ENCODE data around the gene GLMP. TPM values are rescaled to one million over a fixed set of nuclear protein-coding genes. Genes with fewer than 3 reads are reported as not detected.
A peak's percentile ranks its signal among the peaks of the same experiment; 100 is the strongest.

The GLMP gene
- total RNA-seq, 5 donors from 2014 or later (not counting 1 experiment from before 2014, with no cell fraction given) = 18.7 to 25.4 (median 24.1) TPM

DNA sequence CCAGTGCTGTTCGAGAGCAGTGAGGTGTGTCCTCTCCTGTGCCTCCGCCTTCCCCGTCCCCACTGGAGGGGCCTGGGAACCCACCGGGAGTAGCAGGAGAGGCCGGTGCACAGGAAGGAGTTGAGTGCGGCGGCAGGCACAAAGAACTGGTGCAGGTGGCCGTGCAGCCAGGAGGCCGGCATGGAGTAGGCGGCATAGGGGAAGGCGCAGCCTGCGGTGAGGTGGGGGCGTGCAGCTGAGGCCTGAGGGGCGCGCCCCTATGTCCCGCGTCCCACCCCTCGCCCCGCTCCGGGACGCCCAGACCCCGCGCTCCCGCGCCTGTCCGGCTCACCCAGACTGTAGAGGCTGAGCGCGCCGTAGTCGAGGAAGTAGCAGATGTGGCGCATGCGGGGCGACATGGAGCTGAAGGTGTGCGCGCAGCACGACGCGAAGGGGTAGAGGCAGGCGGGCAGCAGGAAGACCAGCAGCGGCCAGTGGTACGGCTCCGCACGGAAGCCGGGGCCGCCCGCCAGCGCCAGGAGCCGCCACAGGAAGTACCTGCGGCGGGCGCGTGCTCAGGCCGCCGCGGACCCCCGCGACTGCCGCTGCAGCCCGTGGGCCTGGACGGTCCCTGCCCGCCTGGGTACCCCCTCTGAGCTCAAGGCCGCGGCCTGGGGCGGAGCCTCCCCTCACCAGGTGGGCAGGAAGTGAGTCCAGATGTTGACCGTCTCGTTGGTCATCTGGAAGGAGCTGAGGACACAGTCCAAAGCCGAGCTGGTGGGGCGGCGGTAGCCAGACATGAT lies 49.8 kb downstream of the GLMP start:
- no peaks in the 10 kb centered on the region for H3K27me3 Mint-ChIP-seq
- peak in 31 of 35 experiments; percentile 12 to 59 (median 27) for DNase-seq
- H3K4me1 Mint-ChIP-seq = peaks cover 13 to 25% (median 16%) of the 10 kb centered on the region in 3 donors
- Histone ChIP-seq H3K4me3 (ENCODE audit: control insufficient read depth in 1 of 2, extremely low read depth in 1 of 2, low read length in 1 of 2) (peak overlapping the region; percentile 46 to 66), H3K36me3 (ENCODE audit: control insufficient read depth in 2 of 2, extremely low read depth in 1 of 2, insufficient read depth in 1 of 2, low read length in 1 of 2) (peaks cover 0 to 9% of the 10 kb centered on the region in 2 donors), H3K27ac (ENCODE audit: low read length) (peak overlapping the region; percentile 18), H3K9me3 (no peaks in the 10 kb centered on the region), H3K4me1 (ENCODE audit: control insufficient read depth in 1 of 2, extremely low read depth in 1 of 2, insufficient read depth in 2 of 2, low read length in 2 of 2) (peaks cover 4 to 21% of the 10 kb centered on the region in 2 experiments), H3K27me3 (replicated peaks in 1 of 2; ENCODE audit: control insufficient read depth in 2 of 2, extremely low read depth in 1 of 2, insufficient read depth in 2 of 2, low read length in 1 of 2) (peaks cover 0 to 6% of the 10 kb centered on the region in 2 experiments)
- H3K36me3 Mint-ChIP-seq = peaks cover 8% of the 10 kb centered on the region
- WGBS (ENCODE audit: insufficient coverage) = 2% methylated on average over 64 of the region's 69 CpGs
- no peaks in the 10 kb centered on the region for H3K9me3 Mint-ChIP-seq
- ChIA-PET CTCF (interaction anchor here (0.6 to 0.8 kb wide), 4 partner anchors 21 to 912 kb away, joined by 3 to 8 read pairs (median 4); no protein-coding TSS in a partner anchor), POLR2A (no interaction called here)
- H3K4me3 Mint-ChIP-seq = peak overlapping the region; percentile 78 to 83 (median 82)
- ATAC-seq (replicated peaks in 1 of 4) = peak; percentile 60 to 73 (median 66)
- peak overlapping the region in 1 of 2 donors; percentile 76 for H3K27ac Mint-ChIP-seq

DNA sequence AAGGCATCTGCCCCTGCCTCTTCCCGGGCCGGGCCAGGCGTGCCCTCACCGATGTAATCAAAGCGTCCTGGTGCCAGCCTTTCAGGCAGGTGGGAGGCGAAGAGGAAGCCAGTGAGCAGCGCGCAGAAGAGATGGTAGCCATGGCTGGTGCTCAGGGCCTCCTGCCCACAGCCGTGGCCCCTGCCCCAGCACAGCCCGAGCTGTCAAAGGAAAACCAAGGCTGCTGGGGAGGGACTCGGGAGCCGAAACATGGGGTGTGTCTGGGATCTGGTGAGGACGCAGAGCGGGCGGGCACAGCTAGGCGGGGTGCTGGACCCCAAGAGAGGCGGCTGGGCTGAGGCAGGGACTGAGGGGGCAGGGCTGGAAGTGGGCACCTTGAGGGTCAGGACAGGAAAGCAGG lies 50.8 kb downstream of the GLMP start:
- CTCF ChIA-PET = no interaction called here
- peak overlapping the region; percentile 78 to 83 (median 82) for H3K4me3 Mint-ChIP-seq
- POLR2A ChIA-PET = no interaction called here

DNA sequence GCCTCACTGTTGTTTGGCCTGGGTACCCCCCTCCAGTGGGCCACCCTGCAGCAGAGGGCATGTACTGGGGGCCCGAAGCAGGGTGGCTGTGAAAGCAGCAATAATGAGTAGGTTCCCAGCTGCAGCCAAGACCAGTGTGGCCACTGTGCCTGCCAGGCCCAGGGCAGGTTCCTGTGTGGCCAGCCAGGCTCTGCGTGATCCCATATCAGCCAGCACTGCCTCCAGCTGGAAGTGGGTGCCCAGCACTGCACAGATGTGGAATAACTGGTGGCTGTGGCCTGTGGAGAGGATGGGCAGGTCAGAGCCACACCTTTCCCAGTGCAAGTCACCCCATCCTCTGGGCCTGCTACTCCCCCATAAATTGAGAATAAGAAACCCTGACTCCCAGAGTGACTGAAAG lies 51.4 kb downstream of the GLMP start:
- Mint-ChIP-seq H3K4me1 (peaks cover 13 to 22% (median 16%) of the 10 kb centered on the region in 3 donors), H3K9me3 (no peaks in the 10 kb centered on the region), H3K27me3 (no peaks in the 10 kb centered on the region), H3K36me3 (peaks cover 13% of the 10 kb centered on the region), H3K4me3 (peak overlapping the region in 2 of 3 donors; percentile 82 to 83), H3K27ac (no peak overlapping the region)
- CTCF ChIA-PET = no interaction called here
- peaks cover 0 to 12% of the 10 kb centered on the region in 2 donors for H3K36me3 ChIP-seq (ENCODE audit: control insufficient read depth in 2 of 2, extremely low read depth in 1 of 2, insufficient read depth in 1 of 2, low read length in 1 of 2)
- DNase-seq = no peak
- POLR2A ChIA-PET = interaction anchor here in 1 of 2 donors (0.5 kb wide), 1 partner anchor 20 kb away, joined by 3 read pairs; no protein-coding TSS in a partner anchor
- H3K9me3 ChIP-seq = no peaks in the 10 kb centered on the region
- H3K27me3 ChIP-seq (replicated peaks in 1 of 2; ENCODE audit: control insufficient read depth in 2 of 2, extremely low read depth in 1 of 2, insufficient read depth in 2 of 2, low read length in 1 of 2) = peaks cover 0 to 9% of the 10 kb centered on the region in 2 experiments
- 100% methylated on average over 2 of the region's 2 CpGs for WGBS (ENCODE audit: insufficient coverage)
- ATAC-seq (replicated peaks in 1 of 4) = no peak
- H3K27ac ChIP-seq (ENCODE audit: low read length) = no peak overlapping the region
- H3K4me3 ChIP-seq (ENCODE audit: control insufficient read depth in 1 of 2, extremely low read depth in 1 of 2, low read length in 1 of 2) = no peak overlapping the region
- H3K4me1 ChIP-seq (ENCODE audit: control insufficient read depth in 1 of 2, extremely low read depth in 1 of 2, insufficient read depth in 2 of 2, low read length in 2 of 2) = peaks cover 4 to 21% of the 10 kb centered on the region in 2 experiments

More for the DNA sequence above, 50.8 kb downstream of the GLMP start:
- Mint-ChIP-seq H3K4me1 (peaks cover 13 to 22% (median 16%) of the 10 kb centered on the region in 3 donors), H3K27me3 (no peaks in the 10 kb centered on the region), H3K9me3 (no peaks in the 10 kb centered on the region), H3K36me3 (peaks cover 10% of the 10 kb centered on the region), H3K27ac (peak overlapping the region in 1 of 2 donors; percentile 48)
- Histone ChIP-seq H3K36me3 (ENCODE audit: control insufficient read depth in 2 of 2, extremely low read depth in 1 of 2, insufficient read depth in 1 of 2, low read length in 1 of 2) (peaks cover 0 to 6% of the 10 kb centered on the region in 2 donors), H3K9me3 (no peaks in the 10 kb centered on the region), H3K27me3 (replicated peaks in 1 of 2; ENCODE audit: control insufficient read depth in 2 of 2, extremely low read depth in 1 of 2, insufficient read depth in 2 of 2, low read length in 1 of 2) (peaks cover 0 to 9% of the 10 kb centered on the region in 2 experiments), H3K4me3 (ENCODE audit: control insufficient read depth in 1 of 2, extremely low read depth in 1 of 2, low read length in 1 of 2) (no peak overlapping the region), H3K27ac (ENCODE audit: low read length) (no peak overlapping the region), H3K4me1 (ENCODE audit: control insufficient read depth in 1 of 2, extremely low read depth in 1 of 2, insufficient read depth in 2 of 2, low read length in 2 of 2) (peaks cover 4 to 21% of the 10 kb centered on the region in 2 experiments)
- WGBS (ENCODE audit: insufficient coverage) = 98% methylated on average over 15 of the region's 17 CpGs
- DNase-seq (no peak), ATAC-seq (replicated peaks in 1 of 4) (no peak)

DNA sequence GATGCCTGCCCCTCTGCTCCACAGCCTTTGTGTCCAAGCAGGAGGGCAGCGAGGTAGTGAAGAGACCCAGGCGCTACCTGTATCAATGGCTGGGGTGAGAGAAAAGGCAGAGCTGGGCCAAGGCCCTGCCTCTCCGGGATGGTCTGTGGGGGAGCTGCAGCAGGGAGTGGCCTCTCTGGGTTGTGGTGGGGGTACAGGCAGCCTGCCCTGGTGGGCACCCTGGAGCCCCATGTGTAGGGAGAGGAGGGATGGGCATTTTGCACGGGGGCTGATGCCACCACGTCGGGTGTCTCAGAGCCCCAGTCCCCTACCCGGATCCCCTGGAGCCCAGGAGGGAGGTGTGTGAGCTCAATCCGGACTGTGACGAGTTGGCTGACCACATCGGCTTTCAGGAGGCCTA lies 52.7 kb downstream of the GLMP start:
- POLR2A ChIA-PET = no interaction called here
- ATAC-seq (replicated peaks in 1 of 4) = no peak
- H3K4me3 Mint-ChIP-seq = no peak overlapping the region
- H3K9me3 Mint-ChIP-seq = no peaks in the 10 kb centered on the region
- H3K4me1 Mint-ChIP-seq = peaks cover 13 to 22% (median 16%) of the 10 kb centered on the region in 3 donors
- no peak for DNase-seq
- no peaks in the 10 kb centered on the region for H3K9me3 ChIP-seq
- H3K27me3 Mint-ChIP-seq = no peaks in the 10 kb centered on the region
- WGBS (ENCODE audit: insufficient coverage) = 89% methylated on average over 7 of the region's 10 CpGs
- H3K36me3 ChIP-seq (ENCODE audit: control insufficient read depth in 2 of 2, extremely low read depth in 1 of 2, insufficient read depth in 1 of 2, low read length in 1 of 2) = peaks cover 0 to 26% of the 10 kb centered on the region in 2 donors
- peaks cover 4 to 19% of the 10 kb centered on the region in 2 experiments for H3K4me1 ChIP-seq (ENCODE audit: control insufficient read depth in 1 of 2, extremely low read depth in 1 of 2, insufficient read depth in 2 of 2, low read length in 2 of 2)
- peaks cover 0 to 9% of the 10 kb centered on the region in 2 experiments for H3K27me3 ChIP-seq (replicated peaks in 1 of 2; ENCODE audit: control insufficient read depth in 2 of 2, extremely low read depth in 1 of 2, insufficient read depth in 2 of 2, low read length in 1 of 2)
- no peak overlapping the region for H3K27ac Mint-ChIP-seq
- H3K36me3 Mint-ChIP-seq = peaks cover 21% of the 10 kb centered on the region
- no peak overlapping the region for H3K27ac ChIP-seq (ENCODE audit: low read length)
- H3K4me3 ChIP-seq (ENCODE audit: control insufficient read depth in 1 of 2, extremely low read depth in 1 of 2, low read length in 1 of 2) = no peak overlapping the region
- CTCF ChIA-PET = interaction anchor here in 1 of 2 donors (0.6 kb wide), 1 partner anchor 175 kb away, joined by 3 read pairs; no protein-coding TSS in a partner anchor

Other genes with a start within 250 kb of the GLMP start
- gene UBQLN4, start 241.9 kb downstream of the GLMP start, total RNA-seq = 10 to 100 TPM; 21.9 to 39.6 (median 37.9) TPM
- 10 to 100 TPM; 21.5 to 37.8 (median 35.2) TPM for gene LAMTOR2, start 240.9 kb downstream of the GLMP start, total RNA-seq
- gene RAB25, start 234.5 kb downstream of the GLMP start, total RNA-seq = 1 to 10 TPM in 3 of 5 donors, under 1 TPM in 2; 0.26 to 2.3 (median 1.9) TPM
- gene MEX3A, start 213.2 kb downstream of the GLMP start, total RNA-seq = under 1 TPM; 0.03 to 0.58 (median 0.20) TPM
- gene LMNA, start 181.0 kb downstream of the GLMP start, total RNA-seq = 100 to 1,000 TPM in 2 of 5 donors, 10 to 100 TPM in 3; 40.3 to 970 (median 57.3) TPM
- 10 to 100 TPM in 1 of 5 donors, 1 to 10 TPM in 4; 1.5 to 12.0 (median 2.2) TPM for gene SEMA4A, start 142.1 kb downstream of the GLMP start, total RNA-seq
- gene SLC25A44, start 101.6 kb downstream of the GLMP start, total RNA-seq = 10 to 100 TPM; 16.8 to 24.5 (median 21.4) TPM
- gene PMF1, start 82.7 kb downstream of the GLMP start, total RNA-seq = 10 to 100 TPM; 54.7 to 58.7 (median 57.6) TPM
- 1 to 10 TPM; 1.8 to 7.1 (median 5.2) TPM for gene BGLAP, start 53.5 kb downstream of the GLMP start, total RNA-seq
- 1 to 10 TPM; 2.5 to 3.1 (median 2.9) TPM for gene PAQR6, start 47.6 kb downstream of the GLMP start, total RNA-seq
- gene SMG5, start 12.9 kb downstream of the GLMP start, total RNA-seq = 10 to 100 TPM; 60.5 to 84.2 (median 81.3) TPM
- gene TMEM79, start 11.4 kb downstream of the GLMP start, total RNA-seq = 10 to 100 TPM in 3 of 5 donors, 1 to 10 TPM in 2; 4.9 to 17.6 (median 17.3) TPM
- under 1 TPM in 2 of 5 donors, not detected in 3; 0.39 to 0.88 TPM for gene VHLL, start 3.6 kb upstream of the GLMP start, total RNA-seq
- 100 to 1,000 TPM in 4 of 5 donors, 10 to 100 TPM in 1; 87.2 to 138 (median 124) TPM for gene CCT3, start 42.6 kb upstream of the GLMP start, total RNA-seq
- under 1 TPM in 1 of 5 donors, not detected in 4; 0.93 TPM for gene TSACC, start 42.8 kb upstream of the GLMP start, total RNA-seq
- under 1 TPM in 1 of 5 donors, not detected in 4; 0.35 TPM for gene RHBG, start 73.5 kb upstream of the GLMP start, total RNA-seq
- 100 to 1,000 TPM in 2 of 5 donors, 10 to 100 TPM in 3; 60.7 to 133 (median 79.3) TPM for gene MEF2D, start 205.1 kb upstream of the GLMP start, total RNA-seq